HG03457 (cell line): ENCODE data around the gene CLIP1.
"Not testable (repeated sequence)": the region's sequence is repeated elsewhere in the genome, so short reads cannot be mapped to it uniquely, and the experiment has no call there.

Experiments used
- ATAC-seq: cut with Tn5 transposase; IDR thresholded peaks from one replicate; pipeline ENCODE4 v1.9.1; 2021; ENCODE audit warnings: moderate number of reproducible peaks; ENCODE audit not compliant: unreplicated experiment

The CLIP1 gene

DNA sequence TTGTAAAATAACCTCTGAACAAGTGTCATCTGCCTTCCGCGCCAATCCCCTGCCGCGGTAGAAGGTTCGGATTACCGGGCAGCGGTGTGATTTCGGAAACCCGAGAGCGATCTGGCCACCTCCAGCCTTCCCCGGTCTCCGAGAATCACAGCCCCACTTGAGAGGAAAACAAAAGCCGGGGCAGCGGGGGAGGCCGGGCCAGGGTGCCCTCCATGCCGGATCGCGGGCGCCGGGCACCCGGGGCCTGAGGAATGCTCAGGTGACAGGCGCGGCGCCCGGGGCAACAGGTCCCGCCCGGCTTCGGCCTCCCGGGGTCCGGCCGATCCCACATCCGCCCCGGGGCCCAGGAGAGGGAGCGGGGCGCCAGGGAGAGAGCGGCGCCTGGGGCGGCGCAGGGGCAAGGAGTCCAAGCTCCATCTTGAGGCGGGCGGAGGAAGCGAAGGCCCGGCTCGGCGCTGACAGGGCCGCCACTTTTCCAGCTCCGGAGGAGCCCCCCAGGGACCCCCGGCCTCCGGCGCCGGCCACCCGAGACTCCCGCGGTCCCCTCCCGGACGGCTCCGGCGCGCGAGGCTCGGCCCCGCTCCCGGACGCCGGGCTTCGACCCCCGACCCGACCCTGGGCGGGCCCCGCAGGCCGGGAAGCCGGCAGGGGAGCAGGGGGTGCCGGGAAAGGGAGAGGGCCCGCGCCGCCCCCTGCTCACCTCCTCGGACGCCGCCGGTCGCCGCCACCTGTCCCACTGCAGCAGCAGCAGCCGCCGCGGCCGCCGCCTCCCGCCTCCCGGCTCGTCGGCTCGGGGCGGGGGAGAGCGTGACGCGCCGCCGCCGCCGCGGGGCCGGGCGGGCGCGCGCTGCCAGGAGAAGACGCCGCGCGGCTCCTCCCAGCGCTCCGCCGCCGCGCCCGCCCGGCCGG, at the start of gene CLIP1:
CLIP1 (minus strand) TSS at position 849 of the 909 bp plus-strand sequence. CDS start 42,217 bp downstream, outside the sequence.
- ATAC-seq: no peak

DNA sequence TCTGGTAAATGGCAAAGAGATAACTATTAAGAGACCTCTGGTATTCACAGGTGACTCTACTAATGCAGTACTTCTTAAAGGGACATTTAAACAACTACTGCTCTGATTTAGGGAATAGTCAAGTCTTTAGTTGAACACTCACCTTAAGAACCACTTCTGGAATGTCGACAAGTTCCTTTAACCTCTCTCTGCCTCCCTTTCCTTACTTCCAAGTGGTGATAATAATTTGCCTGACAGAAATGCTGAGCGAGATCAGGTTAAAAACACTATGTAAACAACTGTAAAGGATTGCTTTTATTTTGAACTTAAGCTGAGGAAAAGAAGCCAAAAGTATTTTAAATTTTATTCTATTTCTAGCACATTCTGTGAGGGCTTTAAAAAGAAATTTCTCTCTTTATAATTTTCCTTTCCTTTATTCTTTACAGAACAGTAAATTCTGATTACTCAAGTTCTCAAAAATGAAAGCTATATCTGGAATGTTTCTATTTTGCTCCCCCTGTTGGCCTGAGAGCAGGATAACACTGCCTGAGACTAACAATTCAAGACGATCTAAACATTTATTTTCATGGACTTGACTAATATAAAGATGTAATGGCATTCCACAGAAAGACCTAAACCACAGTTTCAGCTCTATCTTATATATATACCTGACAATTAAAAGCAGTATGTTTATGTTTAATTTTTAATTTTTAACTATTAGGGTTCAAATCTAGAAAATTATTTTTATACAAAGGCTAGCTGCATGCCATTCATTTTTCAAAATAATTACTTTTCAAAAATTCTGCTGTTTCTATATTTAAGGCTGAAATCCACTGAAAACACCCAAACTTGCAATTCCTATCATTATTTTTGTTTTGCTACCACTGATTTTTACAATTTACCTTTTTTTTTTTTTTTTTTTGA, 49.1 kb upstream of the CLIP1 start:
- ATAC-seq: no peak

DNA sequence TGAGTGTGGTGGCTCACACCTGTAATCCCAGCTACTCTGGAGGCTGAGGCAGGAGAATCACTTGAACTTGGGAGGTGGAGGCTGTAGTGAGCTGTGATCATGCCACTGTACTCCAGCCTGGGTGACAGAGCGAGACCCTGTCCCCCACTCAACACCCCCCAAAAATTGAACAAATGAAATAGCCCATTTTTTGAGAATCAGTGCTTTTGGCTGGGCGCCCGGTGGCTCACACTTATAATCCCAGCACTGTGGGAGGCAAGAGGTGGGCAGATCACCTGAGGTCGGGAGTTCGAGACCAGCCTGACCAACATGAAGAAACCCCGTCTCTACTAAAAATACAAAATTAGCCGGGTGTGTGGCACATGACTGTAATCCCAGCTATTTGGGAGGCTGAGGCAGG, 48.1 kb upstream of the CLIP1 start:
- not testable (repeated sequence) for ATAC-seq

DNA sequence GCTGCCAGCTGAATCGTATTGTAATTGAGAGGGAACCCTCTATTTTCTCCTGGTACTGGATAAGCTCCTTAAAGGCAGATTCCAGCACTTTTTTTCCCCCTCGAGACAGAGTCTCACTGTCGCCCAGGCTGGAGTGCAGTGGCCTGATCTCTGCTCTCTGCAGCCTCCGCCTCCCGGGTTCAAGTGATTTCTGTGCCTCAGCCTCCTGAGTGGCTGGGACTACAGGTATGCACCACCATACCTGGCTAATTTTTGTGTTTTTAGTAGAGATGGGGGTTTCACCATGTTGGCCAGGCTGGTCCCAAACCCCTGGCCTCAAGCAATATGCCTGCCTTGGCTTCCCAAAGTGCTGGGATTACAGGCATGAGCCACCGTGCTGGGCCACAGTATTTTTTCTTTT, 47.4 kb upstream of the CLIP1 start:
- ATAC-seq: not testable (repeated sequence)

DNA sequence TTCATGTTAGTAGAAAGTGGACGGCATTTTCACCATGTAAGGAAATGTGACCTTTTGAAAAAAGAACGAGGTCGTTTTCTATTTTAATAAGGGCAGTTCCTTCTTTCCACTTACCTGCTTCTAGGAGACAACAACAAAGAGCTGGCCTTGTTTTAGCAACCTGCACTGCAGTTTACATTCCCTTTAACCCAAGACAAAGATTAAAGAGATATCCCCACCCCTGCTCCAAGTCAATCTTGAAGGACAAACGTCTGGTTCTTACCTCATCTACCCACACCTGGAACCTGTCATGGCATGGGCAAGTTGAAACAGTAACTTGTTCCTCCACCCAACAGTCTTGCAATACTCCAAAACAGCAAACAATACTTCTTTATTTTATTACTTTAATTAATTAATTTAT, 45.5 kb upstream of the CLIP1 start:
- ATAC-seq: no peak

DNA sequence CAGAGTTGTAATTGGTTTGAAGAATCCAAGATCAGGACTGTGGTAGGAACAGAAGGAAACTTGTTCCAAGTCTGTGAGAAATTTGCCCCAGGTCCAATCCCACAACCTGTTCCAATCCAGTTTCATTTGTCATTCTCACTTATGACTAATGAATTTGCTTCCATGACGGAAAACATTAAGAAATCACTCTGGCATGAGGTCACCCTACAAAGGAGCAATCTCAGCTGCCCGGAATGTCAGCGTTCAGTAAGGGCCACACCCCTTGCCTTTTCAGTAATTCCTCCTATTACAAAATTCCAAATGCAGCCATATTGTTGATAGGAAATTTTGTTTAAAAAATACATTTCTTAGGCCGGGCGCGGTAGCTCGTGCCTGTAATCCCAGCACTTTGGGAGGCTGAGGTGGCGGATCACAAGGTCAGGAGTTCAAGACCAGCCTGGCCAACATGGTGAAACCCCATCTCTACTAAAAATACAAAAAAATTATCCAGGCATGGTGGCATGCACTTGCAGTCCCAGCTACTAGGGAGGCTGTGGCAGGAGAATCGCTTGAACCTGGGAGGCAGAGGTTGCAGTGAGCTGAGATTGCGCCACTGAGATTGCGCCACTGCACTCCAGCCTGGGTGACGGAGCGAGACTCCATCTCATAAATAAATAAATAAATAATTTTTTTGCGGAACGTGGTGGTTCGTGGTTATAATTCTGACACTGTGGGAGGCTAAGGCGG, 42.0 kb upstream of the CLIP1 start:
- not testable (repeated sequence) for ATAC-seq

DNA sequence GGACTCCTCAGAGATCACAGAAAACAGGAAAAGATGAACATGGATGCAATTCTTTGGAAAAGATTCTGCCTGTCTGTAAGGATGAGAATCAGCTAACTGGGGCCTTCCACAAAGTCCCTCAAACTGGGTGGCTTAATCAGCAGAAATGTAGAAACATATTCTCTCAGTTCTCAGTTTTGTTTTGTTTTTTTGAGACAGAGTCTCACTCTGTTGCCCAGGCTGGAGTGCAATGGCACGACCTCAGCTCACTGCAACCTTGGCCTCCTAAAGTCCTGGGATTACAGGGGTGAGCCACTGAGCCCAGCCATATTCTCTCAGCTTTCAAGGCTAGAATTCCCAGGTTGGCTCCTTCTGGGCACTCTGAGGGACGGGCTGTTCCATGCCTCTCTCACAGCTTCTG, 38.2 kb upstream of the CLIP1 start:
- ATAC-seq: no peak

DNA sequence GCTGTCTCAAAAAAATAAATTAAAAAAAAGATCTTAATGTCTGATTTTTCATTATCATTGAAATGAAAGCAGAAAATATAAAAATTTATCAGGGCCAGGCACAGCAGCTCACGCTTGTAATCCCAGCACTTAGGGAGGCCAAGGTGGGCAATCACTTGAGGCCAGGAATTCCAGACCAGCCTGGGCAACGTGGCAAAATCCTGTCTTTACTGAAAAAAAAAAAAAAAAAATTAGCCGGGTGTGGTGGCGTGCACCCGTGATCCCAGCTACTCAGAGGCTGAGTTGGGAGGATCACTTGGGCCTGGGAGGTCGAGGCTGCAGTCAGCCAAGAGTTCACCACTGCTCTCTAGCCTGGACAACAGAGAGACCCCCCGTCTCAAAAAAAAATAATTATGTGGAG, 37.6 kb upstream of the CLIP1 start:
- no peak for ATAC-seq

DNA sequence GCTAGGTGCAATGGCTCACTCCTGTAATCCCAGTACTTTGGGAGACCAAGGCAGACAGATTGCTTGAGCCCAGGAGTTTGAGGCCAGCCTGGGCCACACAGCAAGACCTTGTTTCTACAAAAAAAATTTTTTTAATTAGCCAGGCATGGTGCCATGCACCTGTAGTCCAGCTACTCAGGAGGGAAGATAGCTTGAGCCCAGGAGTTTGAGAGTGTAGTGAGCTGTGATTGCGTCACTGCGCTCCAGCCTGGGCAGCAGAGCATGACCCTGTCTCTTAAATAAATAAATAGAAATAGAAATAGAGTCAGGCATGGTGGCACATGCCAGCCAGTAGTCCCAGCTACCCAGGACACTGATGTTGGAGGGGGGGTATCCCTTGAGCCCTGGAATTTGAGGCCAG, 36.7 kb upstream of the CLIP1 start:
- no peak for ATAC-seq

DNA sequence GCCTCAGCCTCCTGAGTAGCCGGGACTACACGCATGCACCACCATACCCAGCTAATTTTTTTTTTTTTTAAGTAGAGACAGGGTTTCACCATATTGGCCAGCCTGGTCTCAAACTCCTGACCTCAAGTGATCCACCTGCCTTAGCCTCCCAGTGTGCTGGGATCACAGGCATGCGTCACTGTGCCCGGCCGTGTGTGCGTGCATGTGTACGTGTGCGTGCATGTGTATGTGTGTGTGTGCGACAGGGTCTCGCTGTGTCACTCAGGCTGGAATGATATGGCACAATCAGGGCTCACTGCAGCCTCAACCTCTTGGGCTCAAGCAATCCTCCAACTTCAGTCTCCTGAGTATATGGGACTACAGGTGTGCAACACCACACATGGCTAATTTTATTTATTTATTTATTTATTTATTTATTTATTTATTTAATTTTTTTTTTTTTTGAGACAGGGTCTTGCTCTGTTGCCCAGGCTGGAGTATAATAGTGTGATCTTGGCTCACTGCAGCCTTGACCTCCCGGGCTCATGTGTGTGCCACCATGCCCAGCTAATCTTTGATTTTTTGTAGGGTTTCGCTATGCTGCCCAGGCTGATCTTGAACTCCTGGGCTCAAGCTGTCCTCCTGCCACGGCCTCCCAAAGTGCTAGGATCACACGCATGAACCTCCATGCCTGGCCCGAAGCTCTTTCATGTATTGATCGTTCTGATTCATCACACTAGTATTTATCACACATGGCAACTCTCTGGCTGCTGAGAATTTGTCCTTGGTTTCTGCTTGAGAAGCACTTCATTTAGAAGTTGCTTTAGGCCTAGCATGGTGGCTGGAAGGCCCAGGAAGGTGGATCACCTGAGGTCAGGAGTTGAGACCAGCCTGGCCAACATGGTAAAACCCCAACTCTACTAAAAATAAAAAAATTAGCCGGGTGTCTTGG, 35.9 kb upstream of the CLIP1 start:
- ATAC-seq: no peak

DNA sequence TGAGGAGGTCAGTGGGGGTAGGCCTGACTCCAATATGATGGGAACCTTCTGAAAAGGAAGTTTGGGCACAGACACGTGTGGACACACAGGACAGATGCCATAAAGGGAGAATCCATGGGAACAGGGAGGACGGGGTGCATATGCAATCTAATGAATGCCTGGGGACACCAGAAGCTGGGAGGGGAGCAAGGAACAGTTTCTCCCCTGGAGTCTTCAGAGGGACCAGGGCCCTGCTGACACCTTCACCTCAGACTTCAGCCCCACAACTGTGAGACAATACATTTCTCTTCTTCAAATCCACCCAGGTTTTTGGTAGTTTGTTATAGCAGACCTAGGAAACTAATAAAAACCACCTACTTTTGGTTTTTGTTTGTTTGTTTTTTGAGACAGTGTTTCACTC, 35.2 kb upstream of the CLIP1 start:
- ATAC-seq: no peak

DNA sequence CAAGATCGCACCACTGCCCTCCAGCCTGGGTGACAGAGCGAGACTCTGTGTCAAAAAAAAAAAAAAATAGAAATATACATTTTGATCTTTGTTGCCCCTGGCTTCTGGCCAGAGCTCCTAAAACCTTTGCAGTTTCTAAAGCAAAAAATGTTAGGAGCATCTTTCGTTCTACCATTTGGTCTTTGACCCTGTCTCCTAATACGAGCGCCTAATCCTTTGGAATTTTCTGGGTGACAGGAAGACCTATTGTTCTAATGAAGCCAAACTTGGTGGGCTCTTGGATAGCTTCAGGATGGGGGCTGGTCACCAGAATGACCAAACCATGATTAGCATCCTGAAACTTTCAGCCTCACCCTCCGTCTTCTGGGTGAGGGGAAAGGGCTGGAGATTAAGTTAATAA, 32.3 kb upstream of the CLIP1 start:
- no peak for ATAC-seq

DNA sequence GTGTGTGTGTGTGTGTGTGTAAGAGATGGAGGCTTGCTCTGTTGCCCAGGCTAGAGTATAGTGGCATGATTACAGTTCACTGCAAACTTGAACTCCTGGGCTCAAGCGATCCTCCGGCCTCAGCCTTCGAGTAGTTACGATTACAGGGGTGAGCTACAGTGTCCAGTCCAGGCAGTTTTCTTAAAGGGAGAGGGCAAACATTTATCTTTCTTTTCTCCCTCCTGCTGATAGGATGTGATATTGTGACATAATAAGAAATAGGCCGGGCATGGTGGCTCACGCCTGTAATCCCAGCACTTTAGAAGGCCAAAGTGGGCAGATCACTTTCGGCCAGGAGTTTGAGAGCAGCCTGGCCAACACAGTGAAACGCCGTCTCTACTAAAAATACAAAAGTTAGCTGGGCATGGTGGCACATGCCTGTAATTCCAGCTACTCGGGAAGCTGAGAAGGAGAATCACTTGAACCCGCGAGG, 31.8 kb upstream of the CLIP1 start:
- ATAC-seq: no peak

DNA sequence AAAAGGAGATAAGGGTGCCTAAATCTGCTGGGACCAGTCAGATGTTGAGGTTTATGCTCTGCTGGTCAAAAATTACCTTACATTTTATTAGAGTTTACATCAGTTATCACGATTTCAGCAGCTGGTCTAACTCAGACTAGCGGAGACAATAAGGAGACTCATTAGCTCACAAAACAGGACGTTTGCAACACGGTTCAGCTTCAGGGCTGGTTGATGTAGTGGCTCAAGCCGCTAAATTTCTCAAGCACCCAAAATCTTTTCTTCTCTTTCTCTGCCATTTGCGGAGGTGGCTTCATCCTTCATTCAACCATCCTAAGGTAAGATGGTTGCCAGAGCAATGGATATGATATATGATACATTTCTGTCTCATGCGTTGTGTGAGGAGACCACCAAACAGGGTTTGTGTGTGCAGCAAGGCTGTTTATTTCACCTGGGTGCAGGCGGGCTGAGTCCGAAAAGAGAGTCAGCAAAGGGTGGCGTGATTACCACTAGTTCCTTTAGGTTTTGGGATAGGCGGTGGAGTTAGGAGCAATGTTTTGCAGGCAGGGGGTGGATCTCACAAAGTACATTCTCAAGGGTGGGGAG, 30.3 kb upstream of the CLIP1 start:
- ATAC-seq: no peak

DNA sequence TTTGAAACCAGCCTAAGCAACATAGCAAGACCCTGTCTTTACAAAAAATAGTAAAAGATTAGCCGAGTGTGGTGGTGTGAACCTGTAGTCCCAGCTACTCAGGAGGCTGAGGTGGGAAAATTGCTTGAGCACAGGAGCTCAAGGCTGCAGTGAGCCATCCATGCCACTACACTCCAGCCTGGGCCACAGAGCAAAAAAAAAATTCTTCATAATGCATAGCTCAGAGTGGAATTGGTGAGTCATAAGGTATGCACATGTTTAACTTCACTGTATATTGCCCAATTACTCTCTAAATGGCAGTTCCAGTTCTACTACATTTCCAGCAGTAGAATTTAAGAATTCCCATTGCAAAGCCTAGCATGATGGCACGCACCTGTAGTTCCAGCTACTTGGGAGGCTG, 26.8 kb upstream of the CLIP1 start:
- ATAC-seq: no peak

DNA sequence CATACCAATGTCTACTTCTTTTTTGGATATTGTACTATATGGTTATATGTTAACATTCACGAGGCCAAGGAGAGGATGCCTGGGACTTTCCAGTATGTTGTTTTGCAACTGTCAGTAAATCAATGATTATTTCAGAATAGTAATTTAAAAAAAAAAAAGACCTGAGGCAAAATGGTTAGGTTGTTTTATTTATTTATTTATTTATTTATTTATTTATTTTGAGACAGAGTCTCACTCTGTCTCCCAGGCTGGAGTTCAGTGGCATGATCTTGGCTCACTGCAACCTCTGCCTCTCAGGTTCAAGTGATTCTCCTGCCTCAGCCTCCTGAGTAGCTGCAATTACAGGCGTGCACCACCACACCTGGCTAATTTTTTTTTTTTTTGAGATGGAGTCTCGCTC, 25.4 kb upstream of the CLIP1 start:
- not testable (repeated sequence) for ATAC-seq

DNA sequence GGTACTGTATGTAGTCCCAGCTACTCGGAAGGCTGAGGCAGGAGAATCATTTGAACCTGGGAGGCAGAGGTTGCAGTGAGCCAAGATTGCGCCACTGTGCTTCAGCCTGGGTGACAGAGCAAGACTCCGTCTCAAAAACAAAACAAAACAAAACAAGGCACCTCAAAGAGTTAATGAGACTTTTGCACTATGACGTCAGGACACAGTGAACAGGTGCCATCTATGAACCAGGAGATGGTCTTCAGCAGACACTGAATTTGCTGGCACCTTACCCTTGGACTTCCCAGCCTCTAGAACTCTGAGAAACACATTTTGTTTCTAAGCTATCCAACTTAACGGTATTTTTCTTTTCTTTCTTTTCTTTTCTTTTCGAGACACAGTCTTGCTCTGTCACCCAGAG, 23.9 kb upstream of the CLIP1 start:
- ATAC-seq: not testable (repeated sequence)

DNA sequence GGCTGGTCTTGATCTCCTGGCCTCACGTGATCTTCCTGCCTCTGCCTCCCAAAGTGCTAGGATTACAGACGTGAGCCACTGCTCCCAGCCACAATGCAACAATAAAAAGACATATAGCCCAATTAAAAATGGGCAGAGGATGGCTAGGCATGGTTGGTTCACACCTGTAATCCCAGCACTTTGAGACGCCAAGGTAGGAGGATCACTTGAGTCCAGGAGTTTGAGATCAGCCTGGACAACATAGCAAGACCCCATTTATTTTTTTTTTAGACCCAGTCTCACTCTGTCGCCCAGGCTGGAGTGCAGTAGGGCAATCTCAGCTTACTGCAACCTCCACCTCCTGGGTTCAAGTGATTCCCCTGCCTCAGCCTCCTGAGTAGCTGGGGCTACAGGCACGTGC, 21.6 kb upstream of the CLIP1 start:
- not testable (repeated sequence) for ATAC-seq

DNA sequence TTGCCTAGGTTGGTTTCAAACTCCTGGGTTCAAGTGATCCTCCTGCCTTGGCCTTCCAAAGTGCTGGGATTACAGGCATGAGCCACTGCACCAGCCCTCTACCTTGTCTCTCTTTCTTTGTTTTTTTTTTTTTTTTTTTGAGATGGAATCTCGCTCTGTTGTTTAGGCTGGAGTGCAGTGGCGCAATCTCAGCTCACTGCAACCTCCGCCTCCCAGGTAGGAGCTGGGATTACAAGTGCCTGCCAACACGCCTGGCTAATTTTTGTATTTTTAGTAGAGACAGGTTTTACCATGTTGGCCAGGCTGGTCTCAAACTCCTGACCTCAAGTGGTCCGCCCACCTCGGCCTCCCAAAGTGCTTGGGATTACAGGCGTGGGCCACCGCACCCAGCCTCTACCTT, 16.4 kb upstream of the CLIP1 start:
- ATAC-seq: not testable (repeated sequence)
